Mucosa of stomach (tissue), 1 donor: ENCODE measurements around the gene RAB3IL1.
A peak's percentile ranks its signal among the peaks of the same experiment; 100 is the strongest.

Experiments
- H3K27me3 ChIP-seq: one replicate; pipeline ENCODE4 v1.7.0; 2013; ENCODE audit warnings: mild to moderate bottlenecking, low read length; ENCODE audit not compliant: control insufficient read depth, insufficient read depth
- H3K36me3 ChIP-seq: one replicate; pipeline ENCODE4 v1.7.0; 2013; ENCODE audit warnings: low read length; ENCODE audit not compliant: control insufficient read depth, insufficient read depth
- H3K4me1 ChIP-seq: one replicate; pipeline ENCODE4 v1.7.0; 2013; ENCODE audit warnings: mild to moderate bottlenecking, low read length; ENCODE audit not compliant: control insufficient read depth, insufficient read depth
- H3K4me3 ChIP-seq: one replicate; pipeline ENCODE4 v1.7.0; 2013; ENCODE audit warnings: low read length
- H3K9ac ChIP-seq: one replicate; pipeline ENCODE4 v1.7.0; 2013; ENCODE audit warnings: mild to moderate bottlenecking, low read length, moderate library complexity
- H3K9me3 ChIP-seq: one replicate; pipeline ENCODE4 v1.7.0; 2013; ENCODE audit warnings: mild to moderate bottlenecking, low read length, moderate library complexity; ENCODE audit not compliant: control insufficient read depth
- donor health status: Pancreatic carcinoma.

RAB3IL1 gene

GRCh38 chr11:61905067-61905696 is 12.2 kb downstream of the RAB3IL1 start:
- H3K4me1 ChIP-seq, result peaks cover 5% of the 10 kb centered on the region
- H3K27me3 ChIP-seq, result peaks cover 5% of the 10 kb centered on the region
- H3K9ac ChIP-seq, result no peak overlapping the region
- H3K36me3 ChIP-seq, result no peaks in the 10 kb centered on the region
- H3K9me3 ChIP-seq, result no peaks in the 10 kb centered on the region
- no peak overlapping the region for H3K4me3 ChIP-seq

- Histone ChIP-seq H3K4me3 (no peak overlapping the region), H3K4me1 (peaks cover 5% of the 10 kb centered on the region), H3K36me3 (no peaks in the 10 kb centered on the region), H3K9ac (peak overlapping the region; percentile 43), H3K27me3 (peaks cover 5% of the 10 kb centered on the region), H3K9me3 (no peaks in the 10 kb centered on the region)
Observed at GRCh38 chr11:61904539-61905048, 12.8 kb downstream of the RAB3IL1 start.

GRCh38 chr11:61903845-61904244 is 13.5 kb downstream of the RAB3IL1 start:
- H3K27me3 ChIP-seq, result peaks cover 5% of the 10 kb centered on the region
- H3K36me3 ChIP-seq, result no peaks in the 10 kb centered on the region
- no peak overlapping the region for H3K4me3 ChIP-seq
- peaks cover 5% of the 10 kb centered on the region for H3K4me1 ChIP-seq
- no peaks in the 10 kb centered on the region for H3K9me3 ChIP-seq
- peak overlapping the region; percentile 43 for H3K9ac ChIP-seq

GRCh38 chr11:61902313-61902712 is 15.1 kb downstream of the RAB3IL1 start:
- Histone ChIP-seq H3K9ac (no peak overlapping the region), H3K36me3 (no peaks in the 10 kb centered on the region), H3K4me1 (peaks cover 5% of the 10 kb centered on the region), H3K27me3 (peaks cover 5% of the 10 kb centered on the region), H3K4me3 (no peak overlapping the region), H3K9me3 (no peaks in the 10 kb centered on the region)

GRCh38 chr11:61901397-61901796 is 16.0 kb downstream of the RAB3IL1 start:
- no peak overlapping the region for H3K4me3 ChIP-seq
- no peaks in the 10 kb centered on the region for H3K36me3 ChIP-seq
- no peaks in the 10 kb centered on the region for H3K9me3 ChIP-seq
- H3K4me1 ChIP-seq, result peaks cover 5% of the 10 kb centered on the region
- peaks cover 5% of the 10 kb centered on the region for H3K27me3 ChIP-seq
- no peak overlapping the region for H3K9ac ChIP-seq

GRCh38 chr11:61900251-61900650 is 17.1 kb downstream of the RAB3IL1 start:
- Histone ChIP-seq H3K9ac (no peak overlapping the region), H3K4me1 (peaks cover 5% of the 10 kb centered on the region), H3K9me3 (no peaks in the 10 kb centered on the region), H3K27me3 (peaks cover 5% of the 10 kb centered on the region), H3K4me3 (no peak overlapping the region), H3K36me3 (no peaks in the 10 kb centered on the region)

- H3K27me3 ChIP-seq, result peaks cover 4% of the 10 kb centered on the region
- no peak overlapping the region for H3K9ac ChIP-seq
- H3K4me3 ChIP-seq, result no peak overlapping the region
- peaks cover 4% of the 10 kb centered on the region for H3K4me1 ChIP-seq
- H3K36me3 ChIP-seq, result no peaks in the 10 kb centered on the region
- H3K9me3 ChIP-seq, result no peaks in the 10 kb centered on the region
Observed at GRCh38 chr11:61899146-61899841, 18.1 kb downstream of the RAB3IL1 start.

GRCh38 chr11:61898247-61898582 is 19.2 kb downstream of the RAB3IL1 start:
- Histone ChIP-seq H3K9ac (no peak overlapping the region), H3K27me3 (no peaks in the 10 kb centered on the region), H3K36me3 (no peaks in the 10 kb centered on the region), H3K4me3 (no peak overlapping the region), H3K9me3 (no peaks in the 10 kb centered on the region), H3K4me1 (no peaks in the 10 kb centered on the region)

GRCh38 chr11:61897387-61898246 is 19.7 kb downstream of the RAB3IL1 start:
- Histone ChIP-seq H3K36me3 (no peaks in the 10 kb centered on the region), H3K9ac (no peak overlapping the region), H3K4me1 (no peaks in the 10 kb centered on the region), H3K4me3 (no peak overlapping the region), H3K27me3 (no peaks in the 10 kb centered on the region), H3K9me3 (no peaks in the 10 kb centered on the region)

- no peaks in the 10 kb centered on the region for H3K9me3 ChIP-seq
- no peaks in the 10 kb centered on the region for H3K27me3 ChIP-seq
- H3K9ac ChIP-seq, result no peak overlapping the region
- no peaks in the 10 kb centered on the region for H3K36me3 ChIP-seq
- no peak overlapping the region for H3K4me3 ChIP-seq
- H3K4me1 ChIP-seq, result no peaks in the 10 kb centered on the region
Observed at GRCh38 chr11:61896665-61897386, 20.5 kb downstream of the RAB3IL1 start.

GRCh38 chr11:61895718-61896059 is 21.7 kb downstream of the RAB3IL1 start:
- Histone ChIP-seq H3K9me3 (no peaks in the 10 kb centered on the region), H3K9ac (no peak overlapping the region), H3K4me3 (no peak overlapping the region), H3K27me3 (no peaks in the 10 kb centered on the region), H3K36me3 (no peaks in the 10 kb centered on the region), H3K4me1 (peaks cover 4% of the 10 kb centered on the region)
